Cerebellar cortex (tissue), 1 donor: ENCODE measurements around the gene MOB3C.

ENCODE experiments used
- DNase-seq: peaks from one replicate; pipeline ENCODE4 v3.0.0-alpha.2; 2015; ENCODE audit warnings: low spot score

Gene MOB3C

GRCh38 chr1:46605232-46605631, 11.4 kb downstream of the MOB3C start:
- DNase-seq, result no peak

GRCh38 chr1:46603858-46604549, 12.6 kb downstream of the MOB3C start, which contains the start of gene MKNK1:
MKNK1 (minus strand) TSS chr1:46604268; CDS start chr1:46583327, 20,941 bp downstream.
- DNase-seq, result peak; percentile 98

- peak; percentile 40 for DNase-seq
Measured at GRCh38 chr1:46603481-46603857, 13.1 kb downstream of the MOB3C start.

GRCh38 chr1:46601257-46602007, 15.2 kb downstream of the MOB3C start:
- DNase-seq, result no peak

- no peak for DNase-seq
Measured at GRCh38 chr1:46599059-46599970, 17.3 kb downstream of the MOB3C start.

GRCh38 chr1:46596846-46597245, 19.8 kb downstream of the MOB3C start:
- DNase-seq, result no peak

- no peak for DNase-seq
Measured at GRCh38 chr1:46596036-46596435, 20.6 kb downstream of the MOB3C start.

- no peak for DNase-seq
Measured at GRCh38 chr1:46595127-46595526, 21.5 kb downstream of the MOB3C start.

GRCh38 chr1:46594063-46594462, 22.5 kb downstream of the MOB3C start:
- no peak for DNase-seq

GRCh38 chr1:46592823-46593222, 23.8 kb downstream of the MOB3C start:
- DNase-seq, result no peak

GRCh38 chr1:46589529-46589928, 27.1 kb downstream of the MOB3C start:
- DNase-seq, result no peak

GRCh38 chr1:46587069-46587468, 29.5 kb downstream of the MOB3C start:
- no peak for DNase-seq

- no peak for DNase-seq
Measured at GRCh38 chr1:46585312-46585938, 31.2 kb downstream of the MOB3C start.

- DNase-seq, result no peak
Measured at GRCh38 chr1:46583494-46583893, 33.1 kb downstream of the MOB3C start.

- DNase-seq, result no peak
Measured at GRCh38 chr1:46582972-46583371, 33.6 kb downstream of the MOB3C start.

- DNase-seq, result no peak
Measured at GRCh38 chr1:46581681-46582455, 34.7 kb downstream of the MOB3C start.

- no peak for DNase-seq
Measured at GRCh38 chr1:46580140-46580903, 36.3 kb downstream of the MOB3C start.

GRCh38 chr1:46577671-46578070, 38.9 kb downstream of the MOB3C start:
- DNase-seq, result no peak

GRCh38 chr1:46576596-46576995, 40.0 kb downstream of the MOB3C start:
- DNase-seq, result peak; percentile 6

- no peak for DNase-seq
Measured at GRCh38 chr1:46575778-46576177, 40.8 kb downstream of the MOB3C start.
